MM.1S (cell line): Measurements from ENCODE around the gene KSR2.

Experiments
- EZH2 ChIP-seq: fragments of 300-600 bp; sonication (generic); optimal IDR thresholded peaks from 2 replicates; pipeline ENCODE3; 2017; ENCODE audit warnings: low read depth, mild to moderate bottlenecking, antibody characterized with exemption, low read length, mixed read lengths
- EZH2phosphoT487 ChIP-seq: fragments of 300-600 bp; sonication (generic); IDR thresholded peaks from 2 replicates; pipeline ENCODE4 v1.6.1; 2018; ENCODE audit warnings: antibody characterized with exemption, low read length
- TF ChIP-seq, protein P1 (sequence below): fragments of 300-600 bp; sonication (generic); IDR thresholded peaks from 2 replicates; pipeline ENCODE4 v1.5.1; 2016; ENCODE audit warnings: antibody characterized with exemption, low read length, mixed read lengths

DNA sequence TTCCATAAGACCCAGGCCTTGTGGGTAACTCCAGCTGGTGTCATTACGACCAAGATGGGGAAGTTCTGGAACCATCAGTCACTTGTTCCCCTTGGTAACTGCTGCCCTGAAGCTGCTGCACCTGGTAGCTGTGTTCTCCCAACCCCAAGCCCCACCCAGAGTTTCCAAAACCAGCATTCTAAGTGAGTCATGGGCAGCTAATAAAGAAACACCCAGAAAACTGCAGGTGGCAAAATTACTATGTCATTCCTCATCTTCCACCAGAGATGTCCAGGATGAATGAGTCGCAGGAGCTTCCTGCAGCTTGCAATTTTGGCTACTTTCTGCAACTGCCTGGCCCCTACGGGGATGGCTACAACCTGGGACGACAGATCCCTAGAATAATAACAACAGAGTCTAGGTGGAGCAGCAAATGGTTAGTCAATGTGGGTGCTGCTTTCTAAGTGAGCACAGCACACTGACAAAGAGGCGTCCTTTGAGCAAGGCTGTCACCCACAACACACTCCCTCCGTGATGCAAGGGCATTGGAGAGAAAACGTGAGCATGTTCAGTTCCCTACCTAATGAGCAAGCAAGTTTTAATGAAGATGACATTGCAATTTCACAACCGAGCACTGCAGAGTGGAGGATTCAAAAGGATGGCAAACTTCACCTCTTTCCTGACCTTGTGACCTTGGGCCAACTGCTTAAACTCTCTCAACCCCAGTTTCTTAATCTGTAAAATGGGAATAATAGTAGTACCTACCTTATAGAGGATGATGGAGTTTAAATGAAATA, 306.0 kb downstream of the KSR2 start:
- TF ChIP-seq, protein P1, sequence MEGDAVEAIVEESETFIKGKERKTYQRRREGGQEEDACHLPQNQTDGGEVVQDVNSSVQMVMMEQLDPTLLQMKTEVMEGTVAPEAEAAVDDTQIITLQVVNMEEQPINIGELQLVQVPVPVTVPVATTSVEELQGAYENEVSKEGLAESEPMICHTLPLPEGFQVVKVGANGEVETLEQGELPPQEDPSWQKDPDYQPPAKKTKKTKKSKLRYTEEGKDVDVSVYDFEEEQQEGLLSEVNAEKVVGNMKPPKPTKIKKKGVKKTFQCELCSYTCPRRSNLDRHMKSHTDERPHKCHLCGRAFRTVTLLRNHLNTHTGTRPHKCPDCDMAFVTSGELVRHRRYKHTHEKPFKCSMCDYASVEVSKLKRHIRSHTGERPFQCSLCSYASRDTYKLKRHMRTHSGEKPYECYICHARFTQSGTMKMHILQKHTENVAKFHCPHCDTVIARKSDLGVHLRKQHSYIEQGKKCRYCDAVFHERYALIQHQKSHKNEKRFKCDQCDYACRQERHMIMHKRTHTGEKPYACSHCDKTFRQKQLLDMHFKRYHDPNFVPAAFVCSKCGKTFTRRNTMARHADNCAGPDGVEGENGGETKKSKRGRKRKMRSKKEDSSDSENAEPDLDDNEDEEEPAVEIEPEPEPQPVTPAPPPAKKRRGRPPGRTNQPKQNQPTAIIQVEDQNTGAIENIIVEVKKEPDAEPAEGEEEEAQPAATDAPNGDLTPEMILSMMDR = no peak
- TF ChIP-seq EZH2 (no peak), EZH2phosphoT487 (no peak)
